ENCODE measurements around the gene GP9.
A peak's percentile ranks its signal among the peaks of the same experiment; 100 is the strongest.
"Not testable (repeated sequence)": the region's sequence is repeated elsewhere in the genome, so short reads cannot be mapped to it uniquely, and the experiment has no call there.

The GP9 gene

DNA sequence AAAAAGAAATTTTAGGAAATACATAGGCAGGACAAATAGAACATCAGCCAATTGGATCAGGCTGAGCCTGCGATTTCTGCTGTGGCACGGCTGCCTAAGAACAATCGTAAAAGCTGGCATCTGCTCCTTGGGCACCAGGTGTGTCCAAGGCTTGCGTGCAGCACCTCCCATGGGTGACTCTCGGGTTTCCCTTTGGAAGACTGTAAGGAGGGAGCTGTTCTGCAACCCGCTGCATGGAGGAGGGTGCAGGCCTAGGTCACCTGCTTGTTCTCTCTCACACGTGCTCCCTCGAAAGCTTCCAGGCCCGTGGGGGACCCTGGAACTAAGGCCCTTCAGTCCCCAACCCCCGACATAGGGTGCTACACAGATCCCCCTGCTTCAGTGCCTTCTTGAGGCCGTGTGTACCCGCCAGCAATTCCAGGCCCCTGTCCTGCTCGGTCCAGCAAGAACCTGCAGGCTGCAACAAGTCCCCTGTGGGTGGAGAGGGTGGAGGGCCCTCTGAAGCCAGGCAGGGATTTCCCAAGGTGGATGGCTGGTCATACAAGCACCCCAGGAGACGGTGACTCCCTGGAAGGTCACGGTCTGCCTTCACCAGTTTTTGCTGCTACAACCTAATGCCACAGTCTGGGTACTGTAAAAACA is 3.4 kb downstream of the GP9 start:
- no peak for DNase-seq
- H3K27me3 ChIP-seq: no peaks in the 10 kb centered on the region
- H3K4me3 ChIP-seq: no peak overlapping the region
- no peaks in the 10 kb centered on the region for H3K36me3 ChIP-seq
- intact Hi-C loops (cut with DNase I; ENCODE audit: low total_unique reads): no loop called here
- peaks cover 0 to 23% (median 10%) of the 10 kb centered on the region in 4 donors for H3K4me1 ChIP-seq
- H3K9me3 ChIP-seq: no peaks in the 10 kb centered on the region
- no peak for TF ChIP-seq CTCF (IDR thresholded peaks at IDR 0.05)
- no peak overlapping the region for H3K27ac ChIP-seq

DNA sequence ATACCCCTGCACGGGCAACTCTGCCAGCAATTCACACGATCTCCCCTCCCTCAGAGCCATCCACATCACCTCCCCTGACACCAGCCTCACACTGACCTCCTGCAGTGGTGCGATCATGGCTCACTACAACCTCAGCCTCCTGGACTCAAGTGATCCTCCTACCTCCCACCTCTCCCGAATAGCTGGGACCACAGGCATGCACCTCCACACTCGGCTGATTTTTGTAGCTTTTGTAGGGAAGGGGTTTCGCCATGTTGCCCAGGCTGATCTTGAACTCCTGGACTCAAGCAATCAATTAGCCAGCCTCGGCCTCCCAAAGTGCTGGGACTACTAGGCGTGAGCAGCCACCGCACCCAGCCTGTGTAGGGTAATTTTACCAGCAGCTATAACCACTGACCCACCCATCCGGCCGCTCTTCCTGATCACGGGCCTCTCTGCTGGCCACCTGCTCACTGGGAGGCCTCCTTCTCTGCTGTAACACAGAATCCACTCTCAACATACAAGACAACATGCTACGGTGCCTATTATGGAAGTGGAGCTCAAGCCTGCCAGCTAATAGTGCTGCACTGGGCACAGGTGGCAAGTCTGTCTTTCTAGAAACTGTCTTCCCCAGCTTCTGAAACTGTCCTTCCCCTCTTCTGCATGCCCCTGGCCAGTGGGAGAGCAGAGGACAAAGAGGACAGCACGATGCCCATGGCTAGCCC is 4.6 kb downstream of the GP9 start:
- H3K4me3 ChIP-seq: no peak overlapping the region

GRCh38 chr3:129065720-129066073 is 5.1 kb downstream of the GP9 start:
- TF ChIP-seq CTCF (IDR thresholded peaks at IDR 0.05): no peak
- intact Hi-C loops (cut with DNase I; ENCODE audit: low total_unique reads): no loop called here
- peaks cover 0 to 14% (median 6%) of the 10 kb centered on the region in 4 donors for H3K4me1 ChIP-seq

More for the DNA sequence above, 4.6 kb downstream of the GP9 start:
- Histone ChIP-seq H3K9me3 (no peaks in the 10 kb centered on the region), H3K27ac (no peak overlapping the region), H3K27me3 (no peaks in the 10 kb centered on the region), H3K36me3 (no peaks in the 10 kb centered on the region), H3K4me1 (peaks cover 0 to 14% (median 6%) of the 10 kb centered on the region in 4 donors)
- intact Hi-C loops (cut with DNase I; ENCODE audit: low total_unique reads): no loop called here
- TF ChIP-seq CTCF (IDR thresholded peaks at IDR 0.05): no peak
- DNase-seq: no peak

DNA sequence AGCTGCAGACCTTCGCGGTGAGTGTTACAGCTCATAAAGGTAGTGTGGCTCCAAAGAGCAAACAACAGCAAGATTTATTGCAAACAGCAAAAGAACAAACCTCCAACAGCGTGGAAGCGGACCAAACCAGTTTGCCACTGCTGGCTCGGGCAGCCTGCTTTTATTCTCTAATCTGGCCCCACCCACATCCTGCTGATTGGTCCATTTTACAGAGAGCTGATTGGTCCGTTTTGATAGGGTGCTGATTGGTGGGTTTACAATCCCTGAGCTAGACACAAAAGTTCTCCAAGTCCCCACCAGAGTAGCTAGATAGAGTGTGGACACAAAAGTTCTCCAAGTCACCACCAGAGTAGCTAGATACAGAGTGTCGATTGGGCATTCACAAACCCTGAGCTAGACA is 7.1 kb downstream of the GP9 start:
- H3K27me3 ChIP-seq; H3K4me3 ChIP-seq; H3K27ac ChIP-seq; H3K36me3 ChIP-seq; H3K9me3 ChIP-seq; DNase-seq; intact Hi-C loops (cut with DNase I; ENCODE audit: low total_unique reads): not testable (repeated sequence)
- peaks cover 0 to 14% (median 6%) of the 10 kb centered on the region in 4 donors for H3K4me1 ChIP-seq

More at GRCh38 chr3:129065720-129066073, 5.1 kb downstream of the GP9 start:
- H3K4me3 ChIP-seq: no peak overlapping the region
- no peaks in the 10 kb centered on the region for H3K27me3 ChIP-seq
- no peaks in the 10 kb centered on the region for H3K36me3 ChIP-seq
- no peak overlapping the region for H3K27ac ChIP-seq
- H3K9me3 ChIP-seq: no peaks in the 10 kb centered on the region
- DNase-seq: no peak

GRCh38 chr3:129068291-129068886 is 7.8 kb downstream of the GP9 start:
- Histone ChIP-seq H3K27ac (peak overlapping the region; percentile 41 to 48), H3K4me3 (peak overlapping the region; percentile 37 to 46), H3K36me3 (no peaks in the 10 kb centered on the region), H3K27me3 (no peaks in the 10 kb centered on the region), H3K4me1 (peaks cover 0 to 14% (median 6%) of the 10 kb centered on the region in 4 donors), H3K9me3 (no peaks in the 10 kb centered on the region)
- TF ChIP-seq CTCF (IDR thresholded peaks at IDR 0.05): no peak
- intact Hi-C loops (cut with DNase I; ENCODE audit: low total_unique reads): no loop called here
- no peak for DNase-seq

GRCh38 chr3:129069313-129070085 is 8.9 kb downstream of the GP9 start:
- H3K9me3 ChIP-seq; DNase-seq; H3K27me3 ChIP-seq; H3K4me3 ChIP-seq; H3K36me3 ChIP-seq; intact Hi-C loops (cut with DNase I; ENCODE audit: low total_unique reads): not testable (repeated sequence)
- peak overlapping the region in 1 of 2 donors; percentile 48 for H3K27ac ChIP-seq
- H3K4me1 ChIP-seq: peaks cover 0 to 14% (median 6%) of the 10 kb centered on the region in 4 donors

Measured in tibial artery (tissue), 4 donors.